Activated CD4-positive, alpha-beta T cell treated with anti-CD3 and anti-CD28 coated beads for 1 hour (primary cell): ENCODE measurements around the gene CDHR5.
A peak's percentile ranks its signal among the peaks of the same experiment; 100 is the strongest.

Experiments
- DNase-seq: peaks from one replicate; pipeline ENCODE4 v3.0.0-alpha.2; 2020

The CDHR5 gene

DNA sequence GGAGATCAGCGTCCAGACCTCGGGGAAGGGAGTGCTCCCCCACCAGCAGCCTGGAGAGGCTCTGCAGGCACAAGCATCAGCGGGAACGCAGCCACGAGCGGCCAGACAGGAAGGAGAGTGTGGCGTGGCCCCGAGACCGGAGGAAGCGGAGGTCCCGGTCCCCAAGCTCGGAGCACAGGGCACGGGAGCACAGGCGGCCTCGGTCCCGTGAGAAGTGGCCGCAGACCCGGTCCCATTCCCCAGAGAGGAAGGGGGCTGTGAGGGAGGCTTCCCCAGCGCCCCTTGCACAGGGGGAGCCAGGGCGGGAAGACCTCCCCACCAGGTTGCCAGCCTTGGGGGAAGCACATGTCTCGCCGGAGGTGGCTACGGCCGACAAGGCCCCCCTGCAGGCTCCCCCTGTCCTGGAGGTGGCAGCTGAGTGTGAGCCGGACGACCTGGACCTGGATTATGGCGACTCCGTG, 15.9 kb downstream of the CDHR5 start:
- DNase-seq, result no peak

DNA sequence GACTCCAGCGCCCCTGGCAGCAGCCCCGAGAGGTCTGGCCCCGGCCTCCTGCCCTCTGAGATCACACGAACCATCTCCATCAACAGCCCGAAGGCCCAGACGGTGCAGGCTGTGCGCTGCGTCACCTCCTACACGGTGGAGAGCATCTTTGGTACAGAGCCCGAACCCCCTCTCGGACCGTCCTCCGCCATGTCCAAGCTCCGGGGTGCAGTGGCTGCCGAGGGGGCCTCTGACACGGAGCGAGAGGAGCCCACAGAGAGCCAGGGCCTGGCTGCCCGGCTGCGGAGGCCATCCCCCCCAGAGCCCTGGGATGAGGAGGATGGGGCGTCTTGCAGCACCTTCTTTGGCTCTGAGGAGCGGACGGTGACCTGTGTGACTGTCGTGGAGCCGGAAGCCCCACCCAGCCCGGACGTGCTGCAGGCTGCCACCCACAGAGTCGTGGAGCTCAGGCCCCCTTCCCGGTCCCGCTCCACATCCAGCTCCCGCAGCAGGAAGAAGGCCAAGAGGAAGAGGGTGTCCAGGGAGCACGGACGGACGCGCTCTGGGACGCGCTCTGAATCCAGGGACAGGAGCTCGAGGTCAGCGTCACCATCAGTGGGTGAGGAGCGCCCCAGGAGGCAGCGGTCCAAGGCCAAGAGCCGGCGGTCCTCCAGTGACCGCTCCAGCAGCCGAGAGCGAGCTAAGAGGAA, 16.6 kb downstream of the CDHR5 start:
- no peak for DNase-seq

DNA sequence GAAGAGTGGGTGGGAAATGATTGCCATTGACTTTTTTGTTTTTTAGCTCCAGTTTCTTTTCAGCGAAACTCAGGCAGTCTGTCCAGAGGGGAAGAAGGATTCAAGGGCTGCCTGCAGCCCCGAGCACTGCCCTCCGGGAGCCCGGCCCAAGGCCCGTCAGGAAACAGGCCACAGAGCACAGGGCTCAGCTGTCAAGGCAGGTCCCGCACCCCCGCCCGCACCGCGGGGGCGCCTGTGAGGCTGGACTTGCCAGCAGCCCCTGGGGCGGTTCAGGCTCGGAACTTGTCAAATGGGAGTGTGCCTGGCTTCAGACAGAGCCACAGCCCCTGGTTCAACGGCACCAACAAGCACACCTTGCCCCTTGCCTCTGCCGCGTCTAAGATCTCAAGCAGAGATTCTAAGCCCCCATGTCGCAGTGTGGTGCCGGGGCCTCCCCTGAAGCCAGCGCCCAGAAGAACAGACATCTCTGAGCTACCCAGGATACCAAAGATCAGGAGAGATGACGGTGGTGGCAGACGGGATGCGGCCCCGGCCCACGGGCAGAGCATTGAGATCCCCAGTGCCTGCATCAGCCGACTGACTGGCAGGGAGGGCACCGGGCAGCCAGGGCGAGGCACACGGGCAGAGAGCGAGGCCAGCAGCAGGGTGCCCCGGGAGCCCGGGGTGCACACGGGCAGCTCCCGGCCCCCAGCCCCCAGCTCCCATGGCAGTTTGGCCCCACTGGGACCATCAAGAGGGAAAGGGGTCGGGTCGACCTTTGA, 17.6 kb downstream of the CDHR5 start:
- DNase-seq, result no peak

DNA sequence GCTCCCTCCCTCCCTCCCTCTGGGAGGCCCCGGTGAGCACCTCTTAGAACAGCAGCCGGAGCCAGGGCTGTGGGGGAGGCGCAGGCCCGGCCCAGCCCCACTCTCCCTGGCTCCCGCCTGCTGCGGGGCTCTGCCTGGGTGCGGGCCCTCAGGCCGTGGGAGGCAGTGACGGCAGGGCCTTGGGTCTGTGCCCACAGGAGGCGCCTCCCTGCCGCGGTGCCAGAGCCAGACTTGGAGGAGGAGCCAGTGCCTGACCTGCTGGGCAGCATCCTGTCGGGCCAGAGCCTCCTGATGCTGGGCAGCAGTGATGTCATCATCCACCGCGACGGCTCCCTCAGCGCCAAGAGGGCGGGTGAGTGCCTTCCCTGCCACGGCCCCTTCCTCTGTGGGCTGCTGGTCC, 18.5 kb downstream of the CDHR5 start:
- DNase-seq, result no peak

DNA sequence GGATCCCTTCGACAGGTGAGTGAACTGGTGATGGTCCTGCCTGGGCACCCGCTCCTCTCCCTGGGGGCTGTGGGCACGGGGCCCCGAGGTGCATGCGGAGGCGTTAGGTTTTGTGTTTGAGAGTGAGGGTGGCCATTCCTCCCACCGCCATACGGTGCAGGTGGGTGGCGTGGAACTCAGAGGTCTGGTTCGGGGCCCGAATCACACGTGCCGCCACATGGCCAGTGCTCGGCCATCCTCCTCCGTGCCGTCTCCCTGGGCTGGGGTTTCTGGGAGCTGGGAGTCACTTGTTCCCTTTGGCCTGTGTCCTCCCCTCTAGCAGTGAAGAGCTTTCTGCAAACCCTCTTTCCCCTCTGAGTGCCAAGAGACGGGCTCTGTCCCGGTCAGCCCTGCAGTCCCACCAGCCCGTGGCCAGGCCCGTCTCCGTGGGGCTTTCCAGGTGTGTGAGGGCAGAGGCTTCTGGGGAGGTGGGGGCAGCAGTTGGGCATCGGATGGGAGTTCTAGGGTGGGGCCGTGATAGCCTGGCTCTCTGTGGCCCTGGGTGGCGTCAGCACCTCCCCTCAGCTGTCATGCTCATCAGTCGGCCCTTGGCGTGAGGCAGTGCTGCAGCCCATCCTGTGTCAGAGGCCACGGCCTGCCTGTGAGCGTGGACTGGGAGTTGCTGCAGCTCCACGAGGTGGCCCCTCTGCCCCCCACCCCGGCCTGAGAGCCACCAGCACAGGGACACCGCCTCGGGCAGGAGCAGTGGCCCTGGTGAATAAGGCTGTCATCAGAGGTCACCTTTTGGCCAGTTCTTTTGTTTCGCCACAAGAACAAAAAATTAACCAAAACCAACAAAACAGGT, 19.2 kb downstream of the CDHR5 start:
- no peak for DNase-seq

DNA sequence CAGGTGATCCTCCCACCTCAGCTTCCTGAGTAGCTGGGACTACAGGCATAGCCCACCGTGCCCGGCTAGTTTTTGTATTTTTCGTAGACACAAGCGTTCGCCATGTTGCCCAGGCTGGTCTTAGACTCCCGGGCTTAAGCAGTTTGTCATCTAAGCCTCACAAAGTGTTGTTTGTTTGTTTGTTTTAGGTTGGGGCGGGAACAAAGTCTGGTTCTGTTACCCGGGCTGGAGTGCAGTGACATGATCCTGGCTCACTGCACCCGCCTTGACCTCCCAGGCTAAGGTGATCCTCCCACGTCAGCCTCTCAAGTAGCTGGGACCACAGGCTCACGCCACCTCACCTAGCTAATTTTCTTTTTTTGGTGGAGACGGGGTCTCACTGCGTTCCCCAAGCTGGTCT, 21.6 kb downstream of the CDHR5 start:
- no peak for DNase-seq

DNA sequence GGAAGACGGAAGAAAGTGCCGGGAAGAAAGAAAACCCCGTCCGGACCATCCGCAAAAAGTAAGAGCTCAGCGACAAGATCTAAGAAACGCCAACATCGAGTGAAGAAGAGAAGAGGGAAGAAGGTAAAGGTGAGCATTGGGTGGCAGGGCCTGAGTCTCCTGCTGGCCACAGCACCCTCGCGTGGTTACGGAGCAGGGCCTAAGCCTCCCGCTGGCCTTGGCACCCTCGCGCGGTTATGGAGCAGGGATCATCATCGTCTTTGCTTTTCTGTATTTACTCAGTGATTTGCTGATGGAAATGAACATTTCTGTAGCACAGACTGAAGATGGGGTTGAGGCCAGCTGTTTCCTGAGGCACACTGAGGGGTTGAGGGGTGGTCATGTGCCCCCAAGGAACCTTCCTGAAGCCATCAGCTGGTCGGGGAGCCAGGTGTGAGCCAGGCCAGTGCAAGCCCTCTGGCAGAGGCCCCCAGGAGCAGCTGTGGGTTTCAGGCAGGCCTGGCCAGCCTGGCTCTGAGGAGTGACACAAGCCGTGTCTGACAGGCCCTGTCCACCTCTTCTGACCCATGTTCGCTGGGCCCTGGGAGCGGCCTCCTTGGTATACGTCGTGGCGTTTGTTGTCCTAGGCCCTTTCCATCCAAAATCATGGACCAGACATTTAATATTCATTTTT, 23.0 kb downstream of the CDHR5 start:
- no peak for DNase-seq

DNA sequence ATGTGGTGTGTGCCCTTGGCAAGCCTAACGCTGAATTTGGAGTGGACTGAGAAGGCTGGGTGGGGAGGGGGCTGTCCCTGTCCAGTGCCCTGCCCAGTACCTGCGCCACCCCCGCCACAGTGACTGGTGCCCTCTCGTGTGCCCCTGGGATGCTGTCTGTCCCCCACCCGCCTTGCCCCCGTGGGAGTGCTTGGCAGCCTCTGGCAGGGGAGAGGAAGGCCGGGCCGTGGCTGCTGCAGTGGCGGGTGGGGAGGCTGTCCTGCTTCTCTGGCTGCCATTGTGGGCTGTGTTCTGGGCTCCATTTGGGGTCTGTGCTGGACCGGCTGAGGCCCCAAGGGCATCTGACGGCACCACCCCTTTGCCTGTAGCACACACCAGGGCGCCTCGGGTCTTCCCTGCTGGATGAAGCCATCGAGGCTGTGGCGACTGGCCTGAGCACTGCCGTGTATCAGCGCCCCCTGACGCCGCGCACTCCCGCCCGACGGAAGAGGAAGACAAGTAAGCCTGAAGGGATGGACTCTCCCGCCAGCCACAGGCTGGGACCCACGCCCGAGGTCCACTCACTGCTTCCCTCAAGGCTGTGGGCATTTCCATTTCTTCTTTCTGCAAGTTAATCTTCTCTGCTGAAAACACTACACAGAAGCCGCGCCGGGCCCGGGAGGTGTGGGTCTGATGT, 26.6 kb downstream of the CDHR5 start:
- no peak for DNase-seq

DNA sequence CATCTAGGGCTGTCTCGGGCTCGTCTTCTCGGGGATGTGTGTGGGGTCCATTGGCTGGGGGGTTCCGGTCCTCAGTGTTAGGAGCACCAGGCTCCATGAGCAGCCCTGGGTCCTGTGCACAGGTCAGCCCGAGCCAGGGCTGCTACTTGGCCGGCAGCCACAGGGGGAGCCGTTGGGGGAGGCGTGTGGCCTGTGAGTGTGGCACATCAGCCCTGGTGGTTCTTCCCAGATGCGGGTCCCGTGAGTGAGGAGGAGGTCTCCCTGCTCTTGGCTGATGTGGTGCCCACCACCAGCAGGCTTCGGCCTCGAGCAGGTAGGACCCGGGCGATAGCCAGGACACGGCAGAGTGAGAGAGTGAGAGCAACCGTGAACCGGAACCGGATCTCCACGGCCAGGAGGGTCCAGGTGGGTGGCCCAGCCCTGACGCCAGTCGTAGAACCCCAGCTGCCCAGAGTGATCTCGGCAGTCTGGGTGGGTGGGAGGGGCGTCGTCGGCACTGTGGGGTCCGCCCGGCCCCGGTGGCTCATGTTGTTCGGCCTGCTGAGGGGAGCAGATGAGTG, 27.5 kb downstream of the CDHR5 start:
- no peak for DNase-seq

DNA sequence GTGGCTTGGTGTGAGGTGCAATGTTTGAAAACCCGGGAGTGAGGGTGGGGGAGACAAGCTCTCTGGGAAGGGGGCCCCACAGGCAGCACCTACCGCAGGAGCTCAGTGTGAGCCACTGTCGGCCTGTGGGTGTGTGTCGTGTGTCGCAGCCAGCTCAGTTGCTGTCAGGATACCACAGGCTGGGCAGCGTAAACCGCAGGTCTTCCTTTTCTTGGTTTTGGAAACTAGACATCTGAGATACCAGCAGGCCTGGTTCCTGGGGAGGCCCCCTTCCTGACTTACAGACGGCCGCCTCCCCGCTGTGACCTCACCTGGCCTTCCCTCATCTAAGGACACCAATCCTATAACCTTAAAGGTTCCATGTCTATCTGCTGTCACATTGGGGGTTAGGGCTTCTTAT, 28.4 kb downstream of the CDHR5 start:
- DNase-seq, result no peak

DNA sequence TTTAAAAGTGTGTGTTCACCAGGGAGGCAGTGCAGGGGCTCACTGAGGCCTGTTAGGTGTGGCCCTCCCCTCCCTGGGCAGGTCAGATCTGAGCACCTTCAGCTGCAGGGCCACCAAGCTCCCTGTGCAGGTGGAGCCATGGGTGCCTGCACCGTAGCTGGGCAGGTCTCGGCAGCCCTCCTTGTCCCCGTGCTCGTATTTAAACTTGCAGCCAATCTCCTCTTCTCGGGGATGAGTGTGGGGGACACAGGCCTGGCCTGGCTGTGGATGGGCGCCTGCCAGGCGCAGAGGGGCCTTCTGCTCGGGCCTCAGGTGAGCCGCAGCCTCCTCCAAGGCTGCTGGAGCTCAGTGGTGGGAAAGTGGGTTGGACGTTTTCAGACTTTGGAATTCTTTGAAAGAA, 29.4 kb downstream of the CDHR5 start:
- DNase-seq, result no peak

DNA sequence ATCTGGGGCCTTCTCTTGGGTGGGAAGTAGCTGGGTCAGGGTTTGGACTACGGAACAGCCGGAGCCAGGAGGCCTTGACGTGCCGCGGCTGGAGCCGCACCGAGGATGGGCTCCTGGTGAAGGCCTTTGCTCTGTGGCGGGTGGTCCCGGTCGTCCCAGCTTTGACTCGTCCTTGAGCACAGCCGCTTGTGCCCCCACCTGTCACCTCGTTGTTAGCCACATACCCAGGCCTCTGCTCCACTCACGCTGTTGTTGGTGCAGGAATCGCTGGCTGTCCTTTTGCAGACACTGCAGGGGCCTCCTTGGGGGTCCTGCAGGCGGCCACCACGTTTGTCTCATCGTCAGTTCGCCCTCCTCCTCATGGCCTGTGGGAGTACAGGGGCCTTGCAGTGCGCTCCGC, 31.4 kb downstream of the CDHR5 start:
- no peak for DNase-seq

DNA sequence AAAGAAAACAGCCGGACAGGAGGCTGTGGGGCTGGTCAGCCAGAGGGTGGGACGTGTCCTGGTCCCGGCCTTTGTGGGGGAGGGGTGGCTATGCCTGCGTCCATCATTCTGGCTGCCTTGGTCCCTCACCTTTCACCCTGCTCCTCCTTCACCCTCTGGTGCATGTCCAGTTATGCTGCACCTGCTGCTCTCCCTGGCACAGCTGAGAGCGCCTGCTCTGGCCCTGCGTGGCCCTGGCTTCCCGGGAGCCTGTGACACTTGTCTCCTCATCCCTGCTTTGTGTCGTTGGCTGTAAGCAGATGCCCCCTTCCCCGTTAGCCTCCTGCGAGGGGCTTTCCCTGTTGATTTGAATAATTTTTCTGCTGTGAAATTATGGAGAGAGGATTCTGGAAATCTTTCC, 31.8 kb downstream of the CDHR5 start:
- no peak for DNase-seq

DNA sequence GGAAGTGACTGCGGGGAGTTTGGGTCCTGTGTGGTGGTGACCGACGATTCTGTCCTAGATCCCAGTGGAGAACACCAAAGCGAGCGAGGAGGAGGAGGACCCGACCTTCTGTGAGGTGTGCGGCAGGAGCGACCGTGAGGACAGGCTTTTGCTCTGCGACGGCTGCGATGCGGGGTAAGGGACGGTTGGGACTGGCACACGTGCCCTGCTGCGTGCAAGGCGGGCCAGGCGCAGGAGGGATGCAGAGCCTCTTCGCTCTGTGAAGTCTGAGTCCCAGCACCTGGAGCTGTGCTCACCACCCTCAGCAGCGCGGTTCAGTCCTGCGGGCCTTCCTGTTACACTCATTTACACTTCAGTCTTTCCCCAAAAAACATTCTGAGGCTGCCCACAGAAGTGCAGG, 32.3 kb downstream of the CDHR5 start:
- no peak for DNase-seq

DNA sequence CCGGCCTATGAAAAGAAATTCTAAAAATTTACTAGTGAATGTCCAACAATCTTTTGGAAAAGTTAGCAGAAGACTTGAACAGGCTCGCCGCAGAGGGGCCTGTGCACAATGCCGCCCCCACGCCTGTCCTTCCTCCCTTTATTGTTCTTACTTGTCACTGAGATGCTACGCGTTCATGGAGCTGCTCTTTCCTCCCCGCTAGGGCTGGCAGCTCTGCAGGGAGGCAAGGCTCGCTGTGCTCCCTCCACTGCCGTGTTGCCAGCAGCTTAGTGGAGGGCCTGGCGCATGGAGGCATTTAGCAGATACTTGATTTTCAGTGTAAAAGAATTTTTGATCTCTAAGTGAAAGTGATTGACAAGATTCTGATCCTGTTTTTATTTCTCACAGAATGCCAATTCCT, 33.8 kb downstream of the CDHR5 start:
- no peak for DNase-seq

DNA sequence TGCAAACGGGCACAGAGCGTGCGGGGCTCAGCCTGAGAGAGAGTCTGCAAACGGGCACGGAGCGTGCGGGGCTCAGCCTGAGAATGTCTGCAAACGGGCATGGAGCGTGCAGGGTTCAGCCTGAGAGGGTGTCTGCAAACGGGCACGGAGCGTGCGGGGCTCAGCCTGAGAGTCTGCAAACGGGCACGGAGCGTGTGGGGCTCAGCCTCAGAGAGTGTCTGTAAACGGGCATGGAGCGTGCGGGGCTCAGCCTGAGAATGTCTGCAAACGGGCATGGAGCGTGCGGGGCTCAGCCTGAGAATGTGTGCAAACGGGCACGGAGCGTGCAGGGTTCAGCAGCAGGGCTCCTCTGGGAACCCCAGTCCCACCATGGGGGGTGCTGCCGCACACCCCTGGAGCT, 35.0 kb downstream of the CDHR5 start:
- DNase-seq, result no peak

DNA sequence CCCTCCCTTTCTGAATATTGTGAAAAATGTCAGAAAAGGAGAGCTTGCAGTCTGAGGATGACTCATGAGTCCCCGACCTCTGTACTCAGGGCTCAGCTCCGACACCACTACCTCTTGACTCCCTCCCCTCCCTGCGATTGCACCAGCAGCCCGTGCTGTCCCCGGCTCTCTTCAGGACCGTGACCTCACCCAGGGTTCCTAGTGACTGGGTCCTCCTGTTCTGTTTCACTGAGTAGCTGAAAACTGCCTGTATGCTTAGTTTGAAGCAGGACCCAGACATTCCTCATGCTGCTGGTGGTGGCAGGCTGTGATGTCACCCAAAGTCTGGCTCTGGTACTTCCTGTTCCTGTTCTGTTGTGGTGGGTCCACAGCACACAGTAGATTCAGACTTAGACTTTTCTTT, 36.8 kb downstream of the CDHR5 start:
- peak; percentile 62 for DNase-seq

DNA sequence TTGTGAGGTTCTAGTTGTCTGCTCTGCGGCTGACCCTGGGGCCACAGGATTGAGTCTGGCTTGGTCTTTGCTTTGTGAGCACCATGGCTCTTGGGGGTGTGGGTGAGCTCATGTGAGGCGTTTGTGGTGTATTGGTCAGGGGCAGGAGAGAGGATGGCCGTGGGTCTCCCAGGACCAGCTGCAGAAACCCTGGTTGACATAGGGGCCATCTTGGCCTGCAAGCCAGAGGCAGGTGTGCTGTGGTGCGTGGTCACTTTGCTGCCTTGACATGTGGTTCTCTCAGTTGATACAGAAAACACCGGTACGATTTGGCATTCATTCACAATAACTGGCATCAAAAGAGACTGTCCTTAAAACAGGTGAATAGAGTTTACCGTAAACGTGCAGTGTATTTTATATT, 37.2 kb downstream of the CDHR5 start:
- no peak for DNase-seq

DNA sequence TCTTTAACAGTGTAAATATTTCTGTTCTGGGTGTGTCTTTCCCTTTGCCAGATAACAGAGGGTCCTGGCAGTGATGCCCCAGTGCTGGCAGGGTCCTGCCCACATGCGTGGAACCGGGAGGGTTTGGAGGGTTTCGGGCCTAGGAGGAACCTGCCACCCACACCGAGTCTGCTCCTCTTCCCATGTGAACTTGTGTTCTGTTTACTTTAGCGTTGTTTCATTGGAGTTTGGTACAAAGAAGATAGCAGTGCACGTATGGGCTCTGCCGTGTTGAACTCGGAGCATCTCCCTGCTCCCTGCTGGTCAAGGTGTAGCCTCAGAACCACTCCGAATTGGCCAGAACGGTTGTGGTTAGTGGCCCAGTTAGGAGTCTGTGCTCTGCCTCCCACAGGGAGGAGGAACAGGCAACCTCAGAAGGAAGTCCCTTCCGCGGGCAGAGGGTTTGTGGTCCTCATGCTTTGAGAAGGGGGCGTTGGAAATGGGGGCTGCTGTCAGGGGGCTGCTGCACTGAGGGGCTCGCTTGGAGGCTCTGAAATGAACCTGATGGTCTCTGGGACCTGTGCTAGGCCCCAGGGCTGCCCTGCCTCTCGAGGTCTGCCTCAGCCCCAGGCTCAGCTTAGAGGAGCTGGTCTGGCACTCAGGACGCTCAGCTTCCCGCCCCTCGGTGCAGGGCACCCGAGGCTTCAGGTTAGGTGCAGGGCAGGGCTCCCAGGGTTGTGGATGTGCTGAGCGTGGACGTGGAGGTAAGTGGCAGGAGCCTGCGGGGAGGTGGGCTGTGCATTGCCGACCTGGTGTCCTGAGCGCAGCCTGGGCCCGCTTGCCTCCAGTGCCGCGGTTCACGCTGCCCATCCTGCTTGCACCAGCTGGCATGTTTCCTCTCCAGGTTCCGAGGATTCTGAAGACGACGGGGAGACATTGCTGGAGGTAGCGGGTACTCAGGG, 38.1 kb downstream of the CDHR5 start:
- no peak for DNase-seq

DNA sequence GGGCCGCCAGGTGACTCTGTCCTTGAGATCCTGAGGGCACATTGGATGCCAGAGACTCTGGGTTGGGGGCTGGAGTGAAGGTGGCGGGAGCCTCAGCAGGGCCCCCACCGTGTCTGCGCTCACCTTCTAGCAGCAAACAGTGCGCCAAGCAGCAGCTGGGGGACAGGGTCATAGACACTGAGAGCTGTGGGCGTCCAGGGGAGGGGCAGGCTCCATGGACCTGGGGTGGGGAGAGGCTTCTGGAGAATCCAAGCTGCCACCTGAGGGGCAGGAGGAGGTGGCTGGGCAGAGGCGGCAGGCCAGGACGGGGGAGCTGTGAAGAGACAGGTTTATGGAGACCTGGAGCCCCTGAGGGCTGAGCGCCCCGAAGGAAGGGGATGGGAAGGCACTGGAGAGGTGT, 40.5 kb downstream of the CDHR5 start:
- DNase-seq, result no peak

DNA sequence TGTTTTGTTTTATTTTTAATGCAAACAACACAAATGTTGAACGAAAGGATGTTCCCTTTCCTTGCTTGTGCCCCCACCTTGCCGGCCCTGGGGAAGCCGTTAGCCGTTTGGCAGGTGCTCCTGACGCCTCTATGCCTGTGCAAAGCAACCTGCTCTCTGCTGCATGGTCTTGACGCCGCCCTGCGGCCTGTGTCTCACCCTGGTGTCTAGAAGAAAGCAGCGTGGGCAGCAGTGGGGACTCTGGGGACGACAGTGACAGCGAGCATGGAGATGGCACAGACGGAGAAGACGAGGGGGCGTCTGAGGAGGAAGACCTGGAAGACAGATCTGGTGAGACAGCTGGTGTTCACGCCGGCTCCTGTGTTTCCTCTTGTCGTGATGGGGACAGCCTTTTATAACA, 43.0 kb downstream of the CDHR5 start:
- DNase-seq, result no peak
